HG03103 (cell line): Measurements from ENCODE around the gene THAP10.
"Not testable (repeated sequence)": the region's sequence is repeated elsewhere in the genome, so short reads cannot be mapped to it uniquely, and the experiment has no call there.

Source experiments
- ATAC-seq: cut with Tn5 transposase; IDR thresholded peaks from one replicate; pipeline ENCODE4 v1.9.1; 2021; ENCODE audit warnings: low read depth; ENCODE audit not compliant: unreplicated experiment

The THAP10 gene

GRCh38 chr15:70892002-70892911 is at the start of gene THAP10, which contains the start of gene LRRC49:
Gene THAP10, minus strand, starts transcription at chr15:70892433. Its CDS starts 161 bp downstream, at chr15:70892272.
Gene LRRC49, plus strand, starts transcription at chr15:70892826. Its CDS starts 69 bp downstream, at chr15:70892895.
- ATAC-seq: peak; percentile 80

- no peak for ATAC-seq
These were observed 44.1 kb upstream of the THAP10 start for GRCh38 chr15:70936326-70936725.

- no peak for ATAC-seq
These were observed 43.4 kb upstream of the THAP10 start for GRCh38 chr15:70935631-70936030.

- ATAC-seq: no peak
These were observed 41.2 kb upstream of the THAP10 start for GRCh38 chr15:70933411-70933810.

GRCh38 chr15:70932397-70932796 is 40.2 kb upstream of the THAP10 start:
- no peak for ATAC-seq

GRCh38 chr15:70931821-70932220 is 39.6 kb upstream of the THAP10 start:
- no peak for ATAC-seq

GRCh38 chr15:70926914-70927313 is 34.7 kb upstream of the THAP10 start:
- ATAC-seq: not testable (repeated sequence)

- no peak for ATAC-seq
These were observed 31.3 kb upstream of the THAP10 start for GRCh38 chr15:70923311-70924080.

- ATAC-seq: no peak
These were observed 29.9 kb upstream of the THAP10 start for GRCh38 chr15:70922119-70922518.

GRCh38 chr15:70920981-70921696 is 28.9 kb upstream of the THAP10 start:
- ATAC-seq: no peak

- no peak for ATAC-seq
These were observed 25.7 kb upstream of the THAP10 start for GRCh38 chr15:70917955-70918354.

GRCh38 chr15:70916531-70916930 is 24.3 kb upstream of the THAP10 start:
- ATAC-seq: no peak

- no peak for ATAC-seq
These were observed 20.0 kb upstream of the THAP10 start for GRCh38 chr15:70912187-70912586.

- ATAC-seq: no peak
These were observed 18.7 kb upstream of the THAP10 start for GRCh38 chr15:70910958-70911357.

- no peak for ATAC-seq
These were observed 15.7 kb upstream of the THAP10 start for GRCh38 chr15:70907784-70908471.

GRCh38 chr15:70906842-70907241 is 14.6 kb upstream of the THAP10 start:
- no peak for ATAC-seq

- ATAC-seq: no peak
These were observed 9.9 kb upstream of the THAP10 start for GRCh38 chr15:70902107-70902506.

GRCh38 chr15:70892912-70893560 is 803 bp upstream of the THAP10 start:
- ATAC-seq: peak; percentile 14

GRCh38 chr15:70882361-70882760 is 9.9 kb downstream of the THAP10 start:
- ATAC-seq: no peak

- no peak for ATAC-seq
These were observed 11.5 kb downstream of the THAP10 start for GRCh38 chr15:70880781-70881180.
